DMS79 (cell line): ENCODE measurements around the gene DPEP2NB.
"Not testable (repeated sequence)": the region's sequence is repeated elsewhere in the genome, so short reads cannot be mapped to it uniquely, and the experiment has no call there.

ENCODE experiments used
- DNase-seq: peaks from one replicate; lab custom pipeline; 2025; lab: John Stamatoyannopoulos, UW

Gene DPEP2NB

GRCh38 chr16:67982011-67982696 lies 33.6 kb downstream of the DPEP2NB start:
- no peak for DNase-seq

- DNase-seq, result no peak
Observed at GRCh38 chr16:67979955-67980678, 35.6 kb downstream of the DPEP2NB start, which contains the start of gene DPEP3. Gene DPEP3 (minus strand): TSS chr16:67980499. CDS start chr16:67980380, 119 bp downstream.

GRCh38 chr16:67977469-67978227 lies 38.1 kb downstream of the DPEP2NB start:
- DNase-seq, result no peak

- DNase-seq, result no peak
Observed at GRCh38 chr16:67977005-67977404, 38.7 kb downstream of the DPEP2NB start.

GRCh38 chr16:67976205-67976604 lies 39.5 kb downstream of the DPEP2NB start:
- no peak for DNase-seq

GRCh38 chr16:67975321-67976105 lies 40.2 kb downstream of the DPEP2NB start:
- no peak for DNase-seq

GRCh38 chr16:67972285-67972684 lies 43.4 kb downstream of the DPEP2NB start:
- not testable (repeated sequence) for DNase-seq

GRCh38 chr16:67971111-67971510 lies 44.6 kb downstream of the DPEP2NB start:
- no peak for DNase-seq

- DNase-seq, result no peak
Observed at GRCh38 chr16:67969254-67970039, 46.3 kb downstream of the DPEP2NB start.

- DNase-seq, result no peak
Observed at GRCh38 chr16:67968400-67969253, 47.1 kb downstream of the DPEP2NB start, which contains the start of gene SLC12A4. Gene SLC12A4 (minus strand): TSS chr16:67968637. CDS start chr16:67968553, 84 bp downstream.

- DNase-seq, result no peak
Observed at GRCh38 chr16:67967958-67968399, 47.7 kb downstream of the DPEP2NB start.

GRCh38 chr16:67967183-67967957 lies 48.3 kb downstream of the DPEP2NB start:
- no peak for DNase-seq

- DNase-seq, result no peak
Observed at GRCh38 chr16:67966549-67967182, 49.0 kb downstream of the DPEP2NB start.

- no peak for DNase-seq
Observed at GRCh38 chr16:67965668-67966548, 49.8 kb downstream of the DPEP2NB start.

GRCh38 chr16:67964477-67965131 lies 51.1 kb downstream of the DPEP2NB start:
- no peak for DNase-seq

- no peak for DNase-seq
Observed at GRCh38 chr16:67963662-67964321, 51.9 kb downstream of the DPEP2NB start.
